ENCODE measurements around the gene HTR2C.

The HTR2C gene

DNA sequence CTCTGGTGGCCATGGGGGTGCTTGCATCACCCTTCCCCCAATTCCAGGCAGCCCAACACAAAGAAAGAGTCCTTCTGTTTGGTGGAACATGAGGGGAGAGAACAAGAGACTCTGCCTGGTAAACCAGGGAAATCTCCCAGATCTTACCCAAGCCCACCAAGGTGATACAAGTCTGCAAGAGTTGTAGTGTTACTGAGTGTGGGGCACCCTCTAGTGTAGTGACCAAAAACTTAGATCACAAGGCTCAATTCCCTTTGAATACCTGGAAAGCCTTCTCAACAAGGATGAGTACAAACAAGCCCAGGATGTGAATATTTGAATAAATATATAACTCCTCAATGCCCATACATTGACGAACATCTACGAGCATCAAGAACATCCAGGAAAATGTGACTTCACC, 368.8 kb downstream of the HTR2C start:
- no peak for DNase-seq (ENCODE audit: low read depth)
- no peak overlapping the region for H3K4me3 ChIP-seq (ENCODE audit: low read length)
- TF ChIP-seq CTCF (conservative IDR thresholded peaks at IDR 0.05; ENCODE audit: low read length): no peak
